ENCODE data around the gene ALOXE3. TPM values are rescaled to one million over a fixed set of nuclear protein-coding genes. Genes with fewer than 3 reads are reported as not detected.

The ALOXE3 gene
- total and polyA plus RNA-seq, 2 of the 8 experiments (the other 6 are each of a cell fraction or from before 2014, with no cell fraction given): 0.26 TPM; not detected in 1

DNA sequence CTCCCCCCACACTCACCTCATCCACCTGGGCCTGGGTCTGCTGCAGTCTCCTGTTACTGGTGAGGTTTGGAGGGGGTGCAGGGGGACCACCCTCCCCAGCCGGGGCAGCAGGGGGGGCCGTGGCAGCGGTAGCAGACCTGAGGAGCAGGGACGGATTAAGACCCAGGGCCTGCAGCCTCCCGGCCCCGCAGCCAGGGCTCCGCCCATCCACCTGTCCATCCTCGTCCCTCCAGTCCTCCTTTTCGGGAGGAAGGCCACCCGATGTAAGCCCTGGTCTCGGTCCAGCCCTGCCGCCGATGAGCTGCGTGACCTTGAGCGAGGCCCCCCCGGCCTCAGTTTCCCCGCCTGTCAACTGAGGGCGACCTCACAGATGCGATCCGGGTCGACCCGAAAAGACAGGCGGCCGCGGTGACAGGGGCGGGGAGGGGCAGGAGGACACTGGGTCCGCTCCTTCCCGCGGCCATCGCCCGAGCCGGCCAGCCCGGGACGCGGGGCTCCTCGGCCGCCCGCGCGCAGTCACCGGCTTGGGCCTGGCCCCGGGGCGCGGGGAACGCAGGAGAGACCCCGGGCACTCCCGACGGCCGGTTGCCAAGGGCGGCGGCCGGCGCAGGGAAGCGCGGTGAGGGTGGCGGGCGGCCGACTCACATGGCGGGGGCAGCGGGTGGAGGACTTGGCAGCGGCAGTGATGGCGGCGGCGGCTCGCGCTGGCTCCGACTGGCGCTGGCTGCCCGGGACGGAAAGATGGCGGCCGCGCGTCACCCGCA is 44.1 kb upstream of the ALOXE3 start, which contains the start of gene VAMP2 (continued):
- TF ChIP-seq CTBP2 (IDR thresholded peaks at IDR 0.05; ENCODE audit: borderline replicate concordance, insufficient read depth, insufficient read length, low read length) (no peak), GABPA (IDR thresholded peaks at IDR 0.05; ENCODE audit: borderline replicate concordance, insufficient read depth, low read length) (no peak), HDAC2 (IDR thresholded peaks at IDR 0.05; ENCODE audit: borderline replicate concordance in 1 of 2, low read depth in 2 of 2, low read length in 2 of 2) (peak in 1 of 2 experiments; percentile 52; a peak in 1 of 4 replicates), JUN (IDR thresholded peaks at IDR 0.05; ENCODE audit: low read depth, low read length) (0 out of 2 replicates have a peak, but pooled peaks have one; percentile 14), RNF2 (IDR thresholded peaks at IDR 0.05; ENCODE audit: borderline replicate concordance, low read depth, low read length, missing control alignments, poor library complexity, severe bottlenecking) (no peak), NANOG (IDR thresholded peaks at IDR 0.05; ENCODE audit: insufficient read depth, low read depth, low read length, poor library complexity, severe bottlenecking) (no peak), KDM5A (IDR thresholded peaks at IDR 0.05; ENCODE audit: low read length) (no peak), TCF12 (IDR thresholded peaks at IDR 0.05; ENCODE audit: low read depth, low read length) (no peak), TEAD4 (IDR thresholded peaks at IDR 0.05; ENCODE audit: low read depth, low read length) (no peak), SP1 (IDR thresholded peaks at IDR 0.05; ENCODE audit: low read depth, low read length) (no peak), RBBP5 (IDR thresholded peaks at IDR 0.05; ENCODE audit: borderline replicate concordance, low read depth, low read length) (peak; percentile 74; the same call in 1 of the 2 replicates), EP300 (IDR thresholded peaks at IDR 0.05; ENCODE audit: borderline replicate concordance in 1 of 2, low read depth in 2 of 2, low read length in 2 of 2) (0 out of 3 replicates have a peak, but pooled peaks of 1 of the 2 experiments have one; percentile 40), RAD21 (IDR thresholded peaks at IDR 0.05 in 1 of 2, conservative IDR thresholded peaks at IDR 0.05 in 1 of 2; ENCODE audit: low read depth in 2 of 2, low read length in 2 of 2) (no peak), TBP (IDR thresholded peaks at IDR 0.05; ENCODE audit: low read depth, low read length) (peak; percentile 26; the same call in 1 of the 2 replicates), GTF2F1 (IDR thresholded peaks at IDR 0.05; ENCODE audit: borderline replicate concordance, low read depth, low read length) (no peak), TAF7 (optimal IDR thresholded peaks at IDR 0.05; ENCODE audit: borderline replicate concordance, low read depth, low read length) (no peak), SIX5 (IDR thresholded peaks at IDR 0.05; ENCODE audit: low read depth, low read length) (no peak), KDM1A (IDR thresholded peaks at IDR 0.05; ENCODE audit: borderline replicate concordance, low read length) (no peak)
- TF ChIP-seq, protein P1, sequence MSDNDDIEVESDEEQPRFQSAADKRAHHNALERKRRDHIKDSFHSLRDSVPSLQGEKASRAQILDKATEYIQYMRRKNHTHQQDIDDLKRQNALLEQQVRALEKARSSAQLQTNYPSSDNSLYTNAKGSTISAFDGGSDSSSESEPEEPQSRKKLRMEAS (IDR thresholded peaks at IDR 0.05): peak; percentile 23; the same call in 1 of the 2 replicates
- TF ChIP-seq, protein P2, sequence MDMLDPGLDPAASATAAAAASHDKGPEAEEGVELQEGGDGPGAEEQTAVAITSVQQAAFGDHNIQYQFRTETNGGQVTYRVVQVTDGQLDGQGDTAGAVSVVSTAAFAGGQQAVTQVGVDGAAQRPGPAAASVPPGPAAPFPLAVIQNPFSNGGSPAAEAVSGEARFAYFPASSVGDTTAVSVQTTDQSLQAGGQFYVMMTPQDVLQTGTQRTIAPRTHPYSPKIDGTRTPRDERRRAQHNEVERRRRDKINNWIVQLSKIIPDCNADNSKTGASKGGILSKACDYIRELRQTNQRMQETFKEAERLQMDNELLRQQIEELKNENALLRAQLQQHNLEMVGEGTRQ (IDR thresholded peaks at IDR 0.05; ENCODE audit: low read length): no peak

All from H1 (cell line).